Measurements from ENCODE around the gene GLT1D1. TPM values are rescaled to one million over a fixed set of nuclear protein-coding genes. Genes with fewer than 3 reads are reported as not detected.

Gene GLT1D1
- total RNA-seq, 1 donor from 2014 or later: not detected

DNA sequence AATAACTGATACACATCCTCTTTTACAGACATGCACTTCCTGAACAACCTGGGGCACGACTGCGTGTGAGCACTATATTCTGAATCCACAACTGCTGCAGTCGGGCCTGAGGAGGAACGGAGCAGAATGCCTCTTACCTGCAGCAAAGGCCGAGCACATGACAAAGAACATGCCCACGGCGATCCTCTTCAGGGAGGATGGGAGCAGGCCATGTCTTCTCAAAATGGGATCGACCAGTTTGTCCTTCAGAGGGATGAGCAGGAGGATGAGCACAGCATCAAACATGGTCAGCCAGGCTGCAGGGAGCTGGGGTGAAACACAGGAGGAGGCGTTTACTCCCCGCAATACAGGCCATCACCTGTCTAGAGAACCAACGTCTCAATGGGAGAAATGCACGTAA lies 44.6 kb upstream of the GLT1D1 start:
- FAIRE-seq (no peak), DNase-seq (ENCODE audit: low read depth) (no peak)
- Histone ChIP-seq H3K27me3 (ENCODE audit: control insufficient read depth, insufficient read depth, low read length) (no peaks in the 10 kb centered on the region), H3K36me3 (ENCODE audit: control insufficient read depth, insufficient read depth, low read length) (peaks cover 10% of the 10 kb centered on the region), H3K4me3 (ENCODE audit: low read depth, low read length) (no peak overlapping the region)
- TF ChIP-seq, protein P1, sequence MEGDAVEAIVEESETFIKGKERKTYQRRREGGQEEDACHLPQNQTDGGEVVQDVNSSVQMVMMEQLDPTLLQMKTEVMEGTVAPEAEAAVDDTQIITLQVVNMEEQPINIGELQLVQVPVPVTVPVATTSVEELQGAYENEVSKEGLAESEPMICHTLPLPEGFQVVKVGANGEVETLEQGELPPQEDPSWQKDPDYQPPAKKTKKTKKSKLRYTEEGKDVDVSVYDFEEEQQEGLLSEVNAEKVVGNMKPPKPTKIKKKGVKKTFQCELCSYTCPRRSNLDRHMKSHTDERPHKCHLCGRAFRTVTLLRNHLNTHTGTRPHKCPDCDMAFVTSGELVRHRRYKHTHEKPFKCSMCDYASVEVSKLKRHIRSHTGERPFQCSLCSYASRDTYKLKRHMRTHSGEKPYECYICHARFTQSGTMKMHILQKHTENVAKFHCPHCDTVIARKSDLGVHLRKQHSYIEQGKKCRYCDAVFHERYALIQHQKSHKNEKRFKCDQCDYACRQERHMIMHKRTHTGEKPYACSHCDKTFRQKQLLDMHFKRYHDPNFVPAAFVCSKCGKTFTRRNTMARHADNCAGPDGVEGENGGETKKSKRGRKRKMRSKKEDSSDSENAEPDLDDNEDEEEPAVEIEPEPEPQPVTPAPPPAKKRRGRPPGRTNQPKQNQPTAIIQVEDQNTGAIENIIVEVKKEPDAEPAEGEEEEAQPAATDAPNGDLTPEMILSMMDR (IDR thresholded peaks at IDR 0.05; ENCODE audit: insufficient read depth, low read length, severe bottlenecking): no peak

DNA sequence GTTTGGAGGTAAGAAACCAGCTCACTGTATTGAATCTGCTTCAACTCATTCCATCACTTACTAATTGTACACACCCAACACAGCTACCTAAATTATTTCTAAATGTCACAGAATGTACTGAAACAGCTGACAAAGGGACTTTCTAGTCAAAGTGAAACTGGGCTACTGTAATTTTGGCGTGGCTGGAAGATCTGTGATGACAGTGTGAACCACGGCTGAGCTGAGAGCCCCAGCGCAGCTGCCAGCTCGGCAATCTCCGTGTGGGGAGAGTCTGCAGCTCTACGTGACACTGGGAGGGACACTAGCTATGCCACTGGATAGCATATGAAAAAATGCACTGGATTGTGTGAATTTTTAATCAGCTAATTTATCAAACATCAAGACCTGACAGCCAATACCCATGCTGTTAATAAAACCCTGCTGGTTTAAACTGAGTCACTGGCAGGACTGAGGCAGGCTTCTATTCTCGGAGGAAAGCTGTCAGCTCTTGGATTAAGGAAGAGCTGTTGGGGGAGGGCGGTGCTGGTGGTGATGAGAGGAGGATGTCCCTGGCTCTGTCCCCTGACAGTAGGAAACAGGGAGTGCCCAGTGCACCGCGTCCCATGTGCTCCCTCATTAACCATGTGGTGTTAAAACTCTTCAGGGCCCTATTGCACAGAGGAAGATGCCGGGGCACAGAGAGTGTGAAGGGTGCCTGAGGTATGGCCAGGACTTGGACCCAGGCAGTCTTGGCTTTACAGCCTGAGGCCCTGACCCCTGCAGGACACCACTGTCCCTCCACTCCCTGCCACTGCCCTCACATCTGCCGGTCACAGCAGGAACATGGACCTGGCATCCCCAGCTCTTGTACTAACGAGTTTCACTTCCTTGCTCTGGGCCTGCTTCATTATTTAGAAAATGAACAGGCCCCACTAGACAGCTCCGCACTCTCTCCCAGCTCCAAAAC lies 42.8 kb upstream of the GLT1D1 start:
- TF ChIP-seq, protein P1 (IDR thresholded peaks at IDR 0.05; ENCODE audit: insufficient read depth, low read length, severe bottlenecking): no peak
- no peak for DNase-seq (ENCODE audit: low read depth)
- Histone ChIP-seq H3K4me3 (ENCODE audit: low read depth, low read length) (no peak overlapping the region), H3K36me3 (ENCODE audit: control insufficient read depth, insufficient read depth, low read length) (peaks cover 18% of the 10 kb centered on the region), H3K27me3 (ENCODE audit: control insufficient read depth, insufficient read depth, low read length) (no peaks in the 10 kb centered on the region)
- no peak for FAIRE-seq

DNA sequence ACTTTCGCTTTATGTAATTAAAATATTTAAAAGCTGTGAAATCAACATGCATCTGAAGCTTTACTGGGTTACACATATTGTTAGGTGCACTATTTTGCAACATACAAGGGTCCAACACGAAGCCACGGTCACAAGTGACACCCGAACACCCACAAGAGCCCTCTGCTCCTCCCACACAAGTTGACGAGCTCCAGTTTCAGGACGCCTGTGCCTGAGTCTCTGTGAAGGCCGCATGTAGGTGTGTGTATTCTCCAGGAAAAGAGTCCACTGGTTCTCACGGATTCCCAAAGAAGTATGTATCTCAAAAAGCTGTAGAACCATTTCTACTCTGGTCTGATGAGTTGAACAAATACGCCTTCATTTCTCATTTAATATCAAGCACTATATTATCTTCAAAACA lies 41.5 kb upstream of the GLT1D1 start:
- TF ChIP-seq, protein P1 (IDR thresholded peaks at IDR 0.05; ENCODE audit: insufficient read depth, low read length, severe bottlenecking): no peak
- DNase-seq (ENCODE audit: low read depth) (no peak), FAIRE-seq (no peak)
- Histone ChIP-seq H3K4me3 (ENCODE audit: low read depth, low read length) (no peak overlapping the region), H3K36me3 (ENCODE audit: control insufficient read depth, insufficient read depth, low read length) (peaks cover 18% of the 10 kb centered on the region), H3K27me3 (ENCODE audit: control insufficient read depth, insufficient read depth, low read length) (no peaks in the 10 kb centered on the region)

DNA sequence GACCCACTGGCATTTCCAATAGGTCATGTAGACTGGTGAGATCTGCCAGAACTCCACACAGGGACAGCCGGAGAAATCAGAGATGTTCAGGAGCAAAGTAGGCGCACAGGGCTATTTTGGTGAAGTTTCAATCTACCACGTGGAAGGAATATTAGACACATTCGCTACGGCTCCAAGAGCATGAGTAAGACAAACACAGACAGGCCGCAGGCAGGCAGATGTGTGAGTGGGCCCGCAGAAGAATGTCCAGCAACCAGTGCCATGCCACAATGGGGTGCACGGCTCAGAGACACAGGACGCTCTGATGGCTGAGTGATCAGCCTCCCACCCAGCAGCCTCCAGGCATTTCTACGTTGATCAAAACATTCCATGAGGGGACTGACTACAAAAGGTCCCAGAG lies 39.9 kb upstream of the GLT1D1 start:
- H3K4me3 ChIP-seq (ENCODE audit: low read depth, low read length): no peak overlapping the region
- TF ChIP-seq, protein P1 (IDR thresholded peaks at IDR 0.05; ENCODE audit: insufficient read depth, low read length, severe bottlenecking): no peak
- no peak for FAIRE-seq
- DNase-seq (ENCODE audit: low read depth): no peak
- peaks cover 13% of the 10 kb centered on the region for H3K36me3 ChIP-seq (ENCODE audit: control insufficient read depth, insufficient read depth, low read length)
- no peaks in the 10 kb centered on the region for H3K27me3 ChIP-seq (ENCODE audit: control insufficient read depth, insufficient read depth, low read length)

- no peak for FAIRE-seq
- TF ChIP-seq, protein P1 (IDR thresholded peaks at IDR 0.05; ENCODE audit: insufficient read depth, low read length, severe bottlenecking): no peak
- H3K36me3 ChIP-seq (ENCODE audit: control insufficient read depth, insufficient read depth, low read length): peaks cover 11% of the 10 kb centered on the region
- H3K27me3 ChIP-seq (ENCODE audit: control insufficient read depth, insufficient read depth, low read length): no peaks in the 10 kb centered on the region
- DNase-seq (ENCODE audit: low read depth): no peak
- no peak overlapping the region for H3K4me3 ChIP-seq (ENCODE audit: low read depth, low read length)
Measured at GRCh38 chr12:128813883-128814282, 39.4 kb upstream of the GLT1D1 start.

Data from bronchial epithelial cell (primary cell).